ENCODE results near the gene NEURL3. TPM values are rescaled to one million over a fixed set of nuclear protein-coding genes. Genes with fewer than 3 reads are reported as not detected.

The NEURL3 gene
- total RNA-seq, result 0.27 TPM

DNA sequence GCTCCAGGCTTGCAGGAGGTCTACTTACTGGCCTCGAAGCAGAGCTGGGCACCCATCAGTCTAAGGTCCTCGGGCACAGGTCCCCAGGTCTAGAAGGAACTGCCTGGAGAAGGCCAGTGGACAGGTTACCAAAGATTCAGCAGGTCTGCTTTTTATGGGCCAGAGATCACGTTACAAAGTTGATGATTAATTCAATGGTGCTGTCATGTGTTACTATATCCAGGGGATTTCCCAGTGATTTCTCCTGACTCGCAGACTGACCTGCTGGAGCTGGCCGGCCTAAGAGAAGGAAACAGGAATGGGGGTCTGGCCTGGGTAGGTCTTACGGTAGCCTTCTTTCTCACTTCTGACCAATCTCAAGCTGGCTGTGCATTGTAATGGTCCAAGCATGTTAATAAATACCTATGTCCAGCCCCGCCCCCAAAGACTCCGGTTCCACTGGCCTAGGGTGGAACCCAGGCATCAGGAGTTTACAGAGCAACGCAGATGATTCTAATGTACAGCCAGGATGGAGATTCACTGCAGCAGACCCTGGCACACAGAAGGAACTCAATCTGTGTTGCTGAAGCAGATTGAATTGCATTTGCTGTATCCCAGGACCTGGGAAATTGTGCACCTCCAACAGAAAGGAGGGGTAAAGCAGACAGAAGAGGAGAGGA is at the start of gene NEURL3:
Gene NEURL3 (minus strand): TSS at position 127 of the 659 bp plus-strand sequence. CDS start 71 bp downstream, at position 56.

GRCh38 chr2:96536445-96537065 is 31.4 kb upstream of the NEURL3 start, which contains the start of gene ARID5A:
Gene ARID5A, plus strand, starts transcription at chr2:96536752. Its CDS starts 75 bp downstream, at chr2:96536827.

Other genes starting within 250 kb of the NEURL3 start
- gene TMEM127, start 239.4 kb downstream of the NEURL3 start, total RNA-seq, result 23.3 TPM
- 106 TPM for gene CIAO1, start 239.1 kb downstream of the NEURL3 start, total RNA-seq
- 132 TPM for gene SNRNP200, start 199.8 kb downstream of the NEURL3 start, total RNA-seq
- 5.7 TPM for gene ITPRIPL1, start 180.0 kb downstream of the NEURL3 start, total RNA-seq
- 11.4 TPM for gene NCAPH, start 169.6 kb downstream of the NEURL3 start, total RNA-seq
- 9.1 TPM for gene ARID5A, start 31.4 kb upstream of the NEURL3 start, total RNA-seq
- 77.7 TPM for gene KANSL3, start 133.0 kb upstream of the NEURL3 start, total RNA-seq
- 0.60 TPM for gene FER1L5, start 137.4 kb upstream of the NEURL3 start, total RNA-seq
- 35.9 TPM for gene LMAN2L, start 234.7 kb upstream of the NEURL3 start, total RNA-seq